Activated CD8-positive, alpha-beta memory T cell treated with anti-CD3 and anti-CD28 coated beads for 4 hours (primary cell): ENCODE data around the gene KIAA0232.
"Not testable (repeated sequence)": the region's sequence is repeated elsewhere in the genome, so short reads cannot be mapped to it uniquely, and the experiment has no call there.

Source experiments
- DNase-seq, 2 donors: peaks; one replicate each; pipeline ENCODE4 v3.0.0-alpha.2; 2020; ENCODE audit warnings: low read depth in 2 of 2

Gene KIAA0232

DNA sequence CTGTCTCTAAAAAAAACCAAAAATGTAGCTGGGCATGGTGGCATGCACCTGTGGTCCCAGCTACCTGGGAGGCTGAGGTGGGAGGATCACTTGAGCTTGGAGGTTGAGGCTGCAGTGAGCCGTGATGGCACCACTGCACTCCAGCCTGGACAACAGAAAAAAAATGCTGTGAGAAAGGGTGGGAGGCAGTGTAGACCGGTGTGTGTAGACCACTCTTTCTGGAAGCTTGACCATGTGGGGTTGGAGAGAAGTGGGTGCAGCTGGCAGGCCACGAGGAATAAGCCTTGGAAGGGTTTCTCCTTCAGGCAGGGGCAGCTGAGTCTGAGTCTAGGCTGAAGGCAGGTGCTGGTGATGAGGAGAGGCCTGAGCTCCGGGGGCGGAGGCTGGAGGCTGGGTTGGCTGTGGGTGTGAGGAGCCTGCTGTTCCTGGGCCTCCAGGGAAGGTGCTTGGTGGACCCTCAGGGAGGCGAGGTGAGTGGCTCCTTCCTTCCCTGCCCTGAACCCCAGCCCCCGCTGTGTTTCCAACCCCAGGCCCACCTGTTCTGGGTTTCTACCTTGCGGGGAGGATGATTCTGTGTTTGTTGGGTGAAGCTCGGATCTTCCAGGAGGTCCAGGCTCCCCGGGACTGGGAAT lies 117.8 kb downstream of the KIAA0232 start:
- DNase-seq: no peak

DNA sequence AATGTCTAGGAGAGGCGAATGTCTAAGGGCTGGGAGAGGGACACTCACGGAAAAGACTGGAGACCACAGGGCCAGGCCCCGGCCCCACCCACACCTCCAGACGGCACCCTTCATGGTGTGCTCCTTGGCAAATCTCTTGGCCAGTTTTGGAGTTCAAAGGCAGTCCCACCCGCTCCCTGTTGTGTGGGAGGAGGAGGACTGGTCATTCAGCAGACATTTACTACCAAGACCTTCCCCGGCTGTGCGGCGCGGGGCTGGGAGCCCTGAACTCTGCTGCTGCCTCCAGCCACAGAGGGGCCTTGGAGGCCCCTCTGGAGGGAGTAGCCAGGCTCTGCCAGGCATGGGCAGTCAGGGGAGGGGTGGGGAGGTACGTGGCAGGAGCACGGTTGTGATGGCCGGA lies 118.4 kb downstream of the KIAA0232 start:
- no peak for DNase-seq

DNA sequence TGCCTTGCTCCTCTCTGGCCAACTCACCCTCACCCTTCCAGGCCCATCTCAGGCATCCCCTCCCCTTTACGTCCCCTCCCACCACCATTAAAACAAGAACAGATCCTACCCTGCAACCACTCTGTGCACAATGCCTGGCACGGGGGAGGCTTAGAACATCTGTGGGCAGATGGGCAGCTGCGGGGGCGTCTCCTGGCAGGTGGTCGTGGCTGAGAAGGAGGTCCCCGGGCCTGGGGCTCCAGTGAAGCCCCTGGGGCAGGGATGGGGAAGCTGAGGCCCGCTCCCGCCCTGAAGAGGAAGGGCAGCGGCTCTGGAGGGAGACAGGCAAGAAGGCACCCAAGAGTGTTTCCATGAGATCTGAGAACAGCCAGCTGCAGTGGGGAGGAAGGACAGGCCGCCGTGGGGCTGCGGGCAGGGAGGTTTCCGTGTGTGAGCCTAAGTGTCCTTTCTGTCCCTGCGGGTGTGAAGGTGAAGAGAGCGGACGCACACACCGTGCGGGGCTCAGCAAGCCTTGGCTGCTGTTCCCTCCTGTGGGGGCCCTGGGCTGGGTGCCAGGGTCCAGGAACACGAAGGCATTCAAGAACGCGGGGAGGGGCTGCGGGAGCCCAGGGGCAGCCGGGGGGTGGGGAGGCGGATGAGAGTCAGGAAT lies 119.3 kb downstream of the KIAA0232 start:
- DNase-seq: no peak

DNA sequence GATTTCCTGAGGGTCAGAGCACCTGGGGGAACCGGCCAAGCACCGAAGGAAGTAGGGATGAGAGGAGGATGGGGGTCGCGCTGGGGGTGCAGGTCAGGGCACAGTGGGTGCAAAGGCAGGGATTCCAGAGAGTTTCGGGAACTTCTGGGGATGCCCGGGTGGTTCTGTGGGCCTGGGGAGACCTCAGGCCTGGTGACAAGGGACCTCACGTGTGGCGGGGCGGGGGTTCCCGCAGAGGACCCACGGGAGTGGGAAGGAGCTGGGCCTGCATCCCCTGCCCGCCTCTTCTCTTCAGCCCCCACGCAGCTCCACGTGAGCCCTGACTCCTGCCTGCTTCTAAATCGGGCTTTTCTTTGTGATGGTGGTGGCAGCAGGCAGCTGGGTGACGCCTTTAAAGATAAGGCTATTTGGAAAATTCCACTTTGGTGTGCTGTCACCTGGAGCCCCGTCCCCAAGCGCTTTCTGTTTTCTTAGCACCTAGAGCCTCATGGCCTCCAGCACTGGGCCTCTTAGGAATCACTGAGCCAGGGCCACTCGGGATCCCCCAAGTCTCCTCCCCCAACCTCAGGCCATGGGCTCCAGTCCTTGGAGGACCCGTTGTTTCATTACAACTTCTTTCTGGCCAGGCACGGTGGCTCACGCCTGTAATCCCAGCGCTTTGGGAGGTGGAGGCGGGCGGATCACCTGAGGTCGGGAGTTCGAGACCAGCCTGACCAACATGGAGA lies 120.0 kb downstream of the KIAA0232 start:
- no peak for DNase-seq

DNA sequence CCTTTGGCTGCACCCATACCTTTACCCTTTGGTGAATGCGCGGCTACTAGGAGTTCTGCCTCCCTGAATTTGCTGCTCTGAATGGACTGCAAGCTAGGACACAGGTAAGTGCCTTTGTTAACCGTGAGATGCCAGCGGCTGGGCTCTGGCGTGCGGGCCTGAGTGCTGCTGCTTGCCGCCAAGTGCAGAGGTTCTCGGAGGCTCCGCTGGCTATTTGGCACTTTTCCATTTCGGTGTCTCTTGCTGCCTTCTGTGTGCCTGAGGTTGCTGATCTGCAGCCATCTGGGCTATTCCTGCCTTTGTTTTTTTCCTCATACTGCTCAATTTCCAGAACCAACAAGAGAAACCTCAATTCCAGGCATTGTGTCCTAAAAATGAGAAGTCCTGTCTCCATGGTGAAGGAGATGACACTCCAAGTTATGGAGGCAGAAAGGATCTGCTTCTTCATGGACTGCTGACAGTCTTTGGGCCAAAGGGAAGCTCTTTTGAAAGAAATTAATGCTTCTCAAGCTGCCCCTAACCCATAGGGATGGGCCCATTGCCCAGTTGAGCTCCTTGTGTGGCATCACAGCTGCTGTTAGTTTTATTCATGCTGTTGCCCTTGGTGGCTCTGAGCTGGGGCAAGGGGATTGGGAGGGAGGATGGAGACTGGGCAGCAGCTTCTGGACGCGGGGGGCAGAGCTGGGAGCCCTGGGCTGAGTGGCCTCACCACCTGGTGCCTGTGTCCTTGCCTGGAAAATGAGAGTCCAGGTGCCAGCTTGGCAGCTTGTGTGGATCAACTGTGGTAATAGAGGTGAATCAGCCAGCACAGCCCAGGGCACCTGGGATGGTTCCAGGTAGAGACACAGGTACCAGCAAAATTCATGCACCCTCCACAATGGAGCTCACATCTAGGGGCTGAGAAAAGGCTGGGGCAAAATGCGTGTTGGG lies 123.3 kb downstream of the KIAA0232 start:
- DNase-seq: no peak

DNA sequence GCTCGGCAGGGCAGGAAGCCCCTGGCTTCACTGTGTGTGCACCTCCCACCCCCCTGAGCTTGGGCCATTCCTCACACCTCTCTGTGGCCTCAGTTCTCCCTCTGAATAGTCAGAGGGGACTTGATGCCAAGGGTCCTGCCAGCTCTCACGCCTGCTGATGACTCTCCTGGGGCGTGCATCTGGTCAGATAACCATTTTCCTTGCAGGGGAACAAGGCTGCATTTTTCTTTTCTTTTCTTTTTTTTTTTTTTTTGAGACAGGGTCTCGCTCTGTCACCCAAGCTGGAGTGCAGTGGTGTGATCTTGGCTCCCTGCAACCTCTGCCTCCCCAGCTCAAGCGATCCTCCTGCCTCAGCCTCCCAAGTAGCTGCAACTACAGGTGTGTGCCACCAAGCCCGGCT lies 124.0 kb downstream of the KIAA0232 start:
- not testable (repeated sequence) for DNase-seq

DNA sequence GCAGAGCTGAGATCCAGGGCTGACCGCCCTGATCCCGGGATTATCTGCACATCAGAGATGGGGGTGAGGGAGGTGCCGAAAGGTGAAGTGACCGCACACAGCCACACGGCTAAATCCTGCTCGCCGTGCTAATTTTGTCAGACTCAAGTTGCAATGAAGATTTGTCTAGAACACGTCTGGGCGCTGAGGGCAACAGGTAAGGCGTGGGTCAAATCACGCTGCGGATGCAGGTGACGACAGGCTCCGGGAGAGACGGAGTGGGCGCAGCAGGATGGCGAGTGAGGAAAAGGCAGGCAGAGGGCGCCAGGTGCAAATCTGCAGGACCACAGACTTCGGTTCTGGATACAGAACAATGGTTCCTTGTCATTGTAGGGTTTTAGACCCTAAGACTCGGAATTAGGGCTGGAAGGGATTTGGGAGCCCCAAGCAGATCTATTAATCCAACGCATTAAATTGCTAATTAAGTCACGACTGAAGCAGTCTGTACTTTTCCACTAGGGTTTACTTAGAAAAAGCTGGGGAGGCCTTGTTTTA lies 125.2 kb downstream of the KIAA0232 start:
- DNase-seq: no peak

DNA sequence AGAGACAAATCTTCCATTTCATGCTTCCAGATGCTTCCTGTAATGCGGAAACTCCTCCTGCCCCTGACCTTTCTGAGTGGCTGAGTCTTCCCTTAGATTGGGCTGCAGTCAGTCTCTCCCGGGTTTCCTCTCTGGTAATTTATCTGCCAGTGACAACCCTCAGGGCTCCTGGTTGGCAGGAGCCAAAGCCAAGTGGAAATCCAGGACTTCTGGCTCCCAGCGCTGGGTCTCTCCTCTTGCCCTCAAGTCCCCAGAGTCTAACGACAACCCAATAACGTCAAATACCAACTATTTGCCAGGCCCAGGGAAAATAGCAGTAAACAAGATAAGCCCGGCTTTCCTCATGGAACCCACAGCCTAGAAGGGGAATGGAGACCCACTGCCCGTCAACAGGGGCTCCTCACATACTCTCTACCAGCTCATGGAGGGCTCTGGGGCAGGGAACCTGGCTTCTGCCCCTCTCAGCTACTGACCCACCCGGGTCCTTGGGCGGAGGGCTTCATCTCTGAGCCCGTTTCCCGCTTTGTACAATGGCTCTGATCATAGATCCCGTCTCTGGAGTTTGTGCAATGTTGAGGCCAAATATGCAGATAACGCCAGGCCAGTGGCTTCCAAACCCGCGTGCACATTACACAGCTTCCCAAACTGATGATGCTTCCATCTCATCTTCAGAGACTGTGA lies 126.0 kb downstream of the KIAA0232 start:
- DNase-seq: no peak

DNA sequence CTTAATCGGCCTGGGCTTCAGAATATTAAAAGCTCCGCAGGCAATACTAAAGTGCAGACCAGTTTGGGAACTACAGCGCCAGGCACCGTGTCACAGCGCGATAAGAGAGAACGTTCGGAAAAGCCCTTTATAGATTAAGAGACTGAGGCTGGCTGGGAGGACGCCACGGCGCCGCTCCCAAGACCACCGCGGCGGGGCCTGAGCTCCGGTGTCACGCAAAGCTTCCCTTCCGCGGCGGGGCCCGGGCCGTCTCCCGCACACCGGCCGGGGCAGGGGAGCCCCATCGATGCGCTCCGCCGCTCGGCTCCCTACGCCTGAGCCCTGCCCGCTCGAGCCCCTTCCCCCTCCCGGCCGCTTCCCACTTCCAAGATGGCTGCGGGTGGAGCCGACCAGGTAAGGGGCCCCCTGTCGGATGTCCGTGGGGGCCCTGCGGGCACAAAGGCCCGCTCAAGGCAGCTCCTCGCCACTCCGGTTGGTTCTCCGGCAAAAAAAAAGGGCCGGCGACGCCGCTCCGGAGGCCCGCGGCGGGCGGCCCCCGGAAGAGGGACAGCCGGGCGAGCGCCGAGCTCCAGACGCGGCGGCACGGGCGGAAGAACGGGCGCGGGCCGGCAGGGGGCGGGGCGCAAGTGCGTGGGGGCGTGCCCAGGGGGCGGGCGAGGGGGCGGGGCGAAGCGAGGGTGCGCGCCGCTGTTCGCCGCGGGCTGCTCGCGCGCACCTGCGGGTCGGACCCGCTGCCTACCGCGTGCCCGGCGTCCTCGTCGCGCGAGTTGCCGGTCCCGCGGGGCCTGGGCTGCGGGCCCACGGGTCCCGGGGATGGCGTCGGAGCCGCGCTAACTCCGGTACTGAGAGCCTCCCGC lies 126.8 kb downstream of the KIAA0232 start, which contains the start of gene TBC1D14:
Gene TBC1D14, plus strand, starts transcription at position 714 of the 857 bp plus-strand sequence. CDS start 13,564 bp downstream, outside the sequence.
- peak; percentile 65 to 77 for DNase-seq

DNA sequence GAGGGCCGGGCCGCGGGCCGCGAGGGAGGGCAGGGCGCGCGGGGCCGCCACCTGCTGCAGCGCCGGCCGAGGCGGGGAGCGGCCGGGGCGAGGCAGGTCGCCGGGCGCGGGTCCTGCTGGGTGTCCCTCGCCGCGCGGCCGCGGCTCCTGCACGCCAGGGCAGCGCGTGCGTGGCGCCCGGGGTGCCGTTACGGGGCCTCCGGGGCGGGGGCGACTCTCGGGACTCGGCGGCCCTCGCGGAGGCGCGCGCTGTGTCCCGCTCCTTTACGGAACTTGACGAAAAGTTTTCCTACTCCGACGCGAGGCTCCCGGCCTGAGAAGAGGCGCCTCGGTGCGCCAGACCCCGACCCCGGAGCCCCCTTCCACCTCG lies 127.4 kb downstream of the KIAA0232 start:
- DNase-seq: no peak

DNA sequence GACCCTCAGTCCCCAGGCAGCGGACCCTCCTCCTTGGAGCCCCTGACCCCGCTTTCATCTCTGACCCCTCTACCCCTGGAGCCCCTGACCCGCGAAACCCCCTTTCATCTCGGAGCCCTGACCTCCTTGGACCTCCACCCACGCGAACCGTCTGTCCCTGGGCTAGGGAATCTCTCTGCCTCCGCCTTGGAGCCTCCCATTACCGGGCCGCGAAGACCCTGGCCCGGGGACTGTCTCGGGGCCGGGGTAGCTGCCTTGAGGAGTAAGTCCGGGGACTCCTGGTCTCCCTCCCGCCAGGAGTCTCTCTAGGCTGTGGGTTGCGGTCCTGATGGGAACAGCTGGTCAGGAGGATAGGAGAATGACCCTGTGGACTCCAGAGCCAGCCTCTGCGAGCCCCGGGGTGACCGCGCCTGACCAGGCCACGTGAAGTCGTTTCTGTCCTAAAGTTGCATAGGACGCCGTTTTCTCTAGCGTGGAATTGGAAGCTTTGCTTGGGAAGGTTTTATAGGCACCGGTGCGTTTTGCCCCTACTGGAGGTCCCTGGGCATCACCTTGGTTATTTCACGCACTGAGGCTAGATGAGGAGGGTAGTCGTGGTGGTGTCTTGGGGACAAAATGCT lies 127.9 kb downstream of the KIAA0232 start:
- no peak for DNase-seq

DNA sequence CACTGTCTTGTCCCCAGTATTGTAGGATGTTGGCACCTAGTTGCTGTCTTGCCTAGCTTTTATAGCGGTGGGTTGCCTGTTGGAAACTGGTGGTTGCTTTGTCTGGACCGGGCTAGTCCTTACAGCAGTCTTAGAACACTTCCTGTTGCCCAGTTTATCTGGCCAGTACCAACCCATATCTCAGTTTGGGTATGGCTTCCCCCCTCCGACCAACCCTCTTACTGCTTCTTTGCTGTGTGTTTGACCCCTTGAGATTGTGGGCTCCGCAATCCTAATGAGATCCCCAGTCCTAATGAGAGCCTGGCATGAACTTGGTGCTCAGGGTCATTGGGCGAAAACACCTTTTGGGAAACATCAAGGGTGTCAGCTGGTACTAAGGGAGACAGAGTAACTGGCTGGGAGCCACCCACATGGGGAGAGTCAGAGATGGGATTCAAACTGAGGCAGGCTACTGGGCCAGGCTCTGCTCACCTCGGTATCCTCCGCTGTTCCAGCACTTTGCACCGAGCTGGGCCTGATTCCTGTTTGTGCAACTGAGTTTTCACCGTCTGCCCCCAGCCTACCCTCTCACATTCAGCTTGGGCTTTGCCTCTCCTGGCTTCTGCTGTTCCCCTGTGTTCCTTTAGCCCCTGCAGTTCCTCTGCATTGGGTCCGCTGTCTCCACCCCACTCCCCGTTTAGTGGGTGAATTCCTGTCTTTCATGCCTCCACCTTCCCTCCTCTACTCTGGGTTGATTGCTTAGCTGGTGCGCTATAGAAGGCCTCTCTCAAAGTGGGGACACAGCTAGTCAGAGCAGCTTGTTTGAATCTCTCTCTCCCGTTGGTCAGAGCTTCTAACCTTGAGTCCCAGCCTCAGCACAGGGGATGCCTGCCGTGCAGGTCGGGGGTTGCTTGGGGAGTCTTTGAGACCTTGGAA lies 128.7 kb downstream of the KIAA0232 start:
- DNase-seq: no peak

DNA sequence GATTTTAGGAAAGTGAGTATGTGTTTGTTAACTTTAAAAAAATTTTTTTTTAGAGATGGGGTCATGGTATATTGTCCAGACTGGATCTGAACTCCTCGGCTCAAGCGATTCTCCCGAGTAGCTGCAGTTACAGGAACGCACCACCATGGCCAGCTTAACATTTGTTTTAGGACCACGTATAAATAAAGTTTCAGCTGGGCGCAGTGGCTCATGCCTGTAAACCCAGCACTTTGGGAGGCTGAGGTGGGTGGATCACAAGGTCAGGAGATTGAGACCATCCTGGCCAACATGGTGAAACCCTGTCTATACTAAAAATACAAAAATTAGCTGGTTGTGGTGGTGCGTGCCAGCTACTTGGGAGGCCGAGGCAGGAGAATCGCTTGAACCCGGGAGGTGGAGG lies 129.4 kb downstream of the KIAA0232 start:
- not testable (repeated sequence) for DNase-seq

DNA sequence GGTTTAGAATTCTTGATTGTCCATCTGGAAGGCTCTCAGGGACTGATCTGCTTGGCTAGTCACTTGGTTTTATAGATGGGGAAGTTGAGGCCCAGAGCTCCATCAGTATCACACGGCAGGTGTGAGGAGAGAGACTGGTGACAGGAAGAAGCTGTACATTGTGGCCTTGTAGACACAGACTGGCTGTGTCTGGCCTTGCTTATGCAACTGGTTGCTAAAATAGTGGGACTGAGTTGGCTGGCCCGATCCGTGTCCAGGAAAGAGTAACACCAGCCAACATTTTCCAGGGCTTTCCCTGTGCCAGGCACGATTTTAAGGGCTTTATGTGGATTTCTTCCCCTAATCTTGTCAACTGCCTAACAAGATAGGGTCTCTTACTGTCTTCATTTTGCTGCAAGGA lies 129.9 kb downstream of the KIAA0232 start:
- no peak for DNase-seq

DNA sequence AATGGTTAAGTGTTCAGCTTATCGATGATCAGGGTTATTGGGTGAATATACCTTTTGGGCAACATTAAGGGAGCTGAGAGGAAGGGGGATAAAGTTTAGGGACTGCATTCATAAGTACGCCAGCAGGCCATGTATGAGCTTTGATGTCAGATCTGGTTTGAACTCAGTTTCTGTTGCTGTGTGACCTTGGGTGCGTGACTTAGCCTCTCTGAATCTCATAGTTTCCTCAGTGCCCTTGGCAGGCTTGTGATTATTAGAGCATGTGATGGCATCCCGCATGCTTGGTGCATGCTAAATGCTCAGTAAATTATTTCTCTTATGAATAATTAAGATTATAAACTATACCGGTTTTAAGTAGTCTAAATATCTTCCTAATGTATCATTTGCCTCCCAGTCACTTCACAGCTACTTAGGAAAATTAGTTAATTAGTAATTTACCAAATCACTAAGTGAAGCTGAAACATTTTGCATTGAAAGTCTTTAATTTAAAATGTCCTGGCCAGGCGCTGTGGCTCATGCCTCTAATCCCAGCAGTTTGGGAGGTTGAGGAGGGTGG lies 130.9 kb downstream of the KIAA0232 start:
- DNase-seq: no peak

DNA sequence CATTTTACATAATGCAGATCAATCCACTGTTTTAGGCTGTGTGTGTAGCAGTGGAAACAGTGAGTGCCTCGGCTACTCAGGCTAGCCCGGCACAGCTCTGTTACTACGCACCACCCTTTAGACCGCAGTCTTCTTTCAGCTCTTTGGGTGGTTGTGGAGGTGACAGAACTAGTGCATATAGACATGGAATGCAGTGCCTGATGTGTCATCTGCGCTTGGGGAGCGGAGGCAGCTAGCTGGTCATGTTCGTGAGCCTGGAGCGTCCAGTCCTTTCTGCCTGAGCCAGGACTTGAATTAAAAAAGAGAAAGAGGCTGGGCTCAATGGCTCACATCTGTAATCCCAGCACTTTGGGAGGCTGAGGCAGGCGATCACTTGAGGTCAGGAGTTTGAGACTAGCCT lies 131.9 kb downstream of the KIAA0232 start:
- DNase-seq: no peak

DNA sequence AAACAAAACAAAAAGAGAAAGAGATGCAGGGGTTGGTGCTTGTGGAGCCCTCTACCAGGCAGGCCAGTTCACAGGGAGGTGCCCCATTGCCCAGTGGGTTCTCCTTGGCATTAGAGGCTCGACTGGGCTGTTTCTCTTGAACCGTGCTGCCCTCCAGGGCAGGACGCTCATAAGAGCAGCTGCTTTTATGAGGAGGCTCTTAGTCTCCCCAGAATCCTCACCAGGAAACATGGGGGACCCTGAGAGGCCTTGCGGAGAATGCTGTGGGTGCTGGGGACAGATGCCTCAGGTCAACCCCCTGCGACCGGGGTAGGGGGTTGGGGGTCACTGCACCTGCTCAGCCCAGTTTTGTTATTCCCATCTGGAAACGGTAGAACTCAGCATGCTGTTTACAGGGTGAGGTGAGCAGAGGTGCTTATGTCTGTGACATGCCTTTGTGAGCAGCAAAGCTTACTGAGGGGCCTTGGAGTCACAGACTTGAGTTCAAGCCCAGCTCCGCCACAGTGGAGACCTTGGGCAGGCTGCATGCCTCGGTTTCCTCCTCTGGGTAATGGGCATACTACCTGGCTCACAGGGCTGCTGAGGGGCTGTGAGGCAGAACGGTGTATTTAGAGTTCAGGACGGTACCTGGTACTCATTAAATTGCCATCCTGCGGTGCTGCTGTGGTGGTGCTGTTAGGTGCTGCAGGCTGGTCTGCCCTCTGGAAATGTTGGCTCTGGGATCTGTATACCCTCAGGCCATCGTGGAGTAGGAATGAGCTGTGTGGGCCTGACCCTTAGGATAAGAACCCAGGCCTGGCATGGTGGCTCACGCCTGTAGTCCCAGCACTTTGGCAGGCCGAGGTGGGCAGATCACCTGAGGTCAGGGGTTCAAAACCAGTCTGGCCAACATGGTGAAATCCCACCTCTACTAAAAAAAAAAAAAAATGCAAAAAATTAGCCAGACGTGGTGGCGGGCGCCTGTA lies 132.8 kb downstream of the KIAA0232 start:
- no peak for DNase-seq
